GM23338 (cell line): ENCODE measurements around the gene TMEM134. TPM values are rescaled to one million over a fixed set of nuclear protein-coding genes. Genes with fewer than 3 reads are reported as not detected.

Experiments
- ATAC-seq: fragments of 200-7000 bp; cut with Tn5 transposase; 3 replicates; pipeline ENCODE4 v1.9.1; 2020
- DNase-seq: peaks from one replicate; pipeline ENCODE4 v3.0.0-alpha.2; 2015; ENCODE audit warnings: low spot score
- H2AFZ ChIP-seq: fragments of 200-600 bp; sonication (generic); 2 replicates; pipeline ENCODE4 v1.8.0; 2016; ENCODE audit warnings: antibody characterized with exemption, mild to moderate bottlenecking, moderate library complexity
- H3F3A ChIP-seq: fragments of 200-600 bp; sonication (generic); replicated peaks from 2 replicates; pipeline ENCODE4 v1.8.0; 2017; ENCODE audit warnings: antibody characterized with exemption, mixed run types, low read depth
- H3K27ac ChIP-seq: fragments of 200-600 bp; sonication (generic); 2 replicates; pipeline ENCODE4 v1.6.1; 2016; ENCODE audit warnings: low read depth
- H3K27me3 ChIP-seq: fragments of 200-600 bp; sonication (generic); 2 replicates; pipeline ENCODE4 v1.8.0; 2016; ENCODE audit warnings: mild to moderate bottlenecking, mixed run types, moderate library complexity; ENCODE audit not compliant: insufficient read depth
- H3K36me3 ChIP-seq: fragments of 200-600 bp; sonication (generic); 2 replicates; pipeline ENCODE4 v1.8.0; 2016; ENCODE audit warnings: mild to moderate bottlenecking; ENCODE audit not compliant: insufficient read depth
- H3K4me1 ChIP-seq: fragments of 200-600 bp; sonication (generic); 2 replicates; pipeline ENCODE4 v1.8.0; 2016; ENCODE audit warnings: mild to moderate bottlenecking, moderate library complexity; ENCODE audit not compliant: insufficient read depth
- H3K4me2 ChIP-seq: fragments of 200-600 bp; sonication (generic); 2 replicates; pipeline ENCODE4 v1.7.1; 2017; ENCODE audit warnings: mixed run types
- H3K4me3 ChIP-seq: fragments of 200-600 bp; sonication (generic); 2 replicates; pipeline ENCODE4 v1.6.1; 2016; ENCODE audit warnings: mixed run types
- H3K79me2 ChIP-seq: fragments of 200-600 bp; sonication (generic); replicated peaks from 2 replicates; pipeline ENCODE4 v1.8.0; 2017; ENCODE audit warnings: mild to moderate bottlenecking; ENCODE audit not compliant: insufficient read depth
- H3K9me2 ChIP-seq: fragments of 200-600 bp; sonication (generic); 2 replicates; pipeline ENCODE4 v1.8.0; 2017; ENCODE audit not compliant: insufficient read depth
- H4K20me1 ChIP-seq: fragments of 200-600 bp; sonication (generic); replicated peaks from 2 replicates; pipeline ENCODE4 v1.8.0; 2017; ENCODE audit warnings: mild to moderate bottlenecking; ENCODE audit not compliant: insufficient read depth
- H3K27ac Mint-ChIP-seq: 2 replicates; pipeline ENCODE4 v1.8.0; 2020; ENCODE audit warnings: inconsistent platforms, mild to moderate bottlenecking, moderate library complexity, mixed read lengths
- H3K27me3 Mint-ChIP-seq: 3 replicates; pipeline ENCODE4 v1.8.0; 2022; ENCODE audit warnings: low read depth, mild to moderate bottlenecking, moderate library complexity, mixed read lengths, inconsistent platforms; ENCODE audit not compliant: insufficient read depth, poor library complexity
- H3K36me3 Mint-ChIP-seq: 3 replicates; pipeline ENCODE4 v1.8.0; 2021; ENCODE audit warnings: low read depth, mild to moderate bottlenecking, inconsistent platforms, moderate library complexity, mixed read lengths
- H3K4me1 Mint-ChIP-seq: 3 replicates; pipeline ENCODE4 v1.8.0; 2020; ENCODE audit warnings: mild to moderate bottlenecking, inconsistent platforms, mixed read lengths
- H3K4me3 Mint-ChIP-seq: 3 replicates; pipeline ENCODE4 v1.8.0; 2021; ENCODE audit warnings: moderate library complexity, mild to moderate bottlenecking, inconsistent platforms, mixed read lengths
- H3K9me3 Mint-ChIP-seq: 3 replicates; pipeline ENCODE4 v1.8.0; 2020; ENCODE audit warnings: moderate library complexity, mild to moderate bottlenecking, inconsistent platforms, mixed read lengths
- CREB1 ChIP-seq: fragments of 250-450 bp; sonication (Bioruptor Pico); IDR thresholded peaks from 2 replicates; pipeline ENCODE4 v1.5.0; 2020; ENCODE audit warnings: low read depth, mild to moderate bottlenecking, moderate library complexity
- EZH2 ChIP-seq: fragments of 200-600 bp; sonication (generic); IDR thresholded peaks from one replicate; pipeline ENCODE4 v1.8.0; 2017; ENCODE audit warnings: antibody characterized with exemption, mild to moderate bottlenecking, low read depth; ENCODE audit not compliant: unreplicated experiment
- POLR2AphosphoS5 ChIP-seq: IDR thresholded peaks from 2 replicates; pipeline ENCODE4 v1.6.1; 2016; ENCODE audit warnings: antibody characterized with exemption, low read depth
- ZNF114 ChIP-seq: fragments of 250-450 bp; sonication (Bioruptor Pico); IDR thresholded peaks from 2 replicates; pipeline ENCODE4 v1.5.0; 2020; ENCODE audit warnings: mild to moderate bottlenecking, moderate library complexity
- ZNF331 ChIP-seq: fragments of 250-450 bp; sonication (Bioruptor Pico); IDR thresholded peaks from 2 replicates; pipeline ENCODE4 v1.5.0; 2020; ENCODE audit warnings: low read depth, mild to moderate bottlenecking, moderate library complexity
- polyA plus RNA-seq: library from polyadenylated mRNA; unstranded; fragments of >200 nt; fragmentation: Nextera tagmentation; extraction: Ambion mirVana; gene quantifications from 2 replicates; pipeline ENCODE4 v1.2.1, GENCODE V29; 2016
- total RNA-seq: library from RNA; depleted of rRNA; stranded (reverse); fragments of >200 nt; shearing (Covaris generic); gene quantifications from 2 replicates; pipeline ENCODE4 v1.2.3, GENCODE V29; 2014
- TF ChIP-seq, protein P1 (sequence below): IDR thresholded peaks from one replicate; pipeline ENCODE4 v1.6.1; 2018; ENCODE audit warnings: antibody characterized with exemption; ENCODE audit not compliant: unreplicated experiment
- TF ChIP-seq, protein P2 (sequence below), 2 experiments: fragments of 200-600 bp in 1 of 2; sonication (generic) in 1 of 2; conservative IDR thresholded peaks; 2 replicates each; pipeline versions ENCODE4 v1.5.1 to v1.6.1; 2016 to 2017; ENCODE audit warnings: antibody characterized with exemption in 2 of 2, low read depth in 2 of 2, mild to moderate bottlenecking in 2 of 2, moderate library complexity in 1 of 2

TMEM134 gene
- total and polyA plus RNA-seq, 2 experiments from 2014 or later = 61.4 to 69.2 TPM

GRCh38 chr11:67442504-67443404, 26.3 kb downstream of the TMEM134 start:
- no peaks in the 10 kb centered on the region for H3K9me3 Mint-ChIP-seq
- H3K27ac Mint-ChIP-seq = peak overlapping the region; percentile 77
- DNase-seq = no peak

DNA sequence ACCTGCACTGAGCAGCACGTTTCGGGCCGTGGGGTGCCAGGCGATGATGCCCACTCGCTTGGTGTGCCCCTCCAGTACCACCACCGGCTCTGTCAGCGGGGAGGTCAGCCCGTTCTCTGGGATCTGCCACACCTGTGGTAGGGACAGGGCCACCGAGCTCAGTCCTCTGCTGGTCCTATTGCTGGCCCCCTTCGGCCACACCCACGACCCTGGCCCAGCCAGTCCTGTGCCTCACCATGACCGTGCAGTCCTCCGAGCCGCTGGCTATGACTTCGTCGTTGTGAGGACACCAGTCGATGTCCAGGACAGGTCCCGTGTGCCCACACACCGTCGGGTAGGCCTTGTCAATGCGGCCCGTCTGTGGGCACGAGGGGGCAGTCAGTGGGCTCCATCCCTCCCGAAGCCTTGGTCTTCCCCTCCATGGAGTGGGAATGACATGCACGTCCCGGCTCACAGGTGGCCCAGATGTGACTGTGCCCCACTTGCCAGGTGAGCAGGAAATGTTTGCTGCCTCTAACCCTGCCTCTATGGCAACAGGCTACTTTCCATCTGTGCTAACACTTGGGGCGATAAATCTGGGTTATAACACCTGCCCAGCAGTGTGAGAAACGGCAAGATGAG, 27.2 kb downstream of the TMEM134 start:
- no peaks in the 10 kb centered on the region for H3K79me2 ChIP-seq
- no peaks in the 10 kb centered on the region for H3K27me3 ChIP-seq
- 0 out of 2 replicates have a peak, but pooled peaks cover 3% of the 10 kb centered on the region for H3K36me3 ChIP-seq
- peaks cover 14% of the 10 kb centered on the region; the same call in 1 of the 2 replicates for H3K4me1 ChIP-seq
- Mint-ChIP-seq H3K36me3 (peaks cover 25% of the 10 kb centered on the region), H3K4me3 (peak overlapping the region; percentile 88), H3K9me3 (no peaks in the 10 kb centered on the region), H3K27ac (no peak overlapping the region), H3K27me3 (peaks cover 19% of the 10 kb centered on the region), H3K4me1 (peaks cover 17% of the 10 kb centered on the region)
- no peak for DNase-seq
- no peaks in the 10 kb centered on the region for H4K20me1 ChIP-seq
- no peaks in the 10 kb centered on the region for H3K9me2 ChIP-seq
- TF ChIP-seq, protein P1, sequence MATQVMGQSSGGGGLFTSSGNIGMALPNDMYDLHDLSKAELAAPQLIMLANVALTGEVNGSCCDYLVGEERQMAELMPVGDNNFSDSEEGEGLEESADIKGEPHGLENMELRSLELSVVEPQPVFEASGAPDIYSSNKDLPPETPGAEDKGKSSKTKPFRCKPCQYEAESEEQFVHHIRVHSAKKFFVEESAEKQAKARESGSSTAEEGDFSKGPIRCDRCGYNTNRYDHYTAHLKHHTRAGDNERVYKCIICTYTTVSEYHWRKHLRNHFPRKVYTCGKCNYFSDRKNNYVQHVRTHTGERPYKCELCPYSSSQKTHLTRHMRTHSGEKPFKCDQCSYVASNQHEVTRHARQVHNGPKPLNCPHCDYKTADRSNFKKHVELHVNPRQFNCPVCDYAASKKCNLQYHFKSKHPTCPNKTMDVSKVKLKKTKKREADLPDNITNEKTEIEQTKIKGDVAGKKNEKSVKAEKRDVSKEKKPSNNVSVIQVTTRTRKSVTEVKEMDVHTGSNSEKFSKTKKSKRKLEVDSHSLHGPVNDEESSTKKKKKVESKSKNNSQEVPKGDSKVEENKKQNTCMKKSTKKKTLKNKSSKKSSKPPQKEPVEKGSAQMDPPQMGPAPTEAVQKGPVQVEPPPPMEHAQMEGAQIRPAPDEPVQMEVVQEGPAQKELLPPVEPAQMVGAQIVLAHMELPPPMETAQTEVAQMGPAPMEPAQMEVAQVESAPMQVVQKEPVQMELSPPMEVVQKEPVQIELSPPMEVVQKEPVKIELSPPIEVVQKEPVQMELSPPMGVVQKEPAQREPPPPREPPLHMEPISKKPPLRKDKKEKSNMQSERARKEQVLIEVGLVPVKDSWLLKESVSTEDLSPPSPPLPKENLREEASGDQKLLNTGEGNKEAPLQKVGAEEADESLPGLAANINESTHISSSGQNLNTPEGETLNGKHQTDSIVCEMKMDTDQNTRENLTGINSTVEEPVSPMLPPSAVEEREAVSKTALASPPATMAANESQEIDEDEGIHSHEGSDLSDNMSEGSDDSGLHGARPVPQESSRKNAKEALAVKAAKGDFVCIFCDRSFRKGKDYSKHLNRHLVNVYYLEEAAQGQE = no peak
- no peak for TF ChIP-seq EZH2
- TF ChIP-seq CREB1 (CRISPR knock-in tag) = no peak
- TF ChIP-seq ZNF331 (CRISPR knock-in tag) = no peak
- no peak for TF ChIP-seq ZNF114
- TF ChIP-seq, protein P2, sequence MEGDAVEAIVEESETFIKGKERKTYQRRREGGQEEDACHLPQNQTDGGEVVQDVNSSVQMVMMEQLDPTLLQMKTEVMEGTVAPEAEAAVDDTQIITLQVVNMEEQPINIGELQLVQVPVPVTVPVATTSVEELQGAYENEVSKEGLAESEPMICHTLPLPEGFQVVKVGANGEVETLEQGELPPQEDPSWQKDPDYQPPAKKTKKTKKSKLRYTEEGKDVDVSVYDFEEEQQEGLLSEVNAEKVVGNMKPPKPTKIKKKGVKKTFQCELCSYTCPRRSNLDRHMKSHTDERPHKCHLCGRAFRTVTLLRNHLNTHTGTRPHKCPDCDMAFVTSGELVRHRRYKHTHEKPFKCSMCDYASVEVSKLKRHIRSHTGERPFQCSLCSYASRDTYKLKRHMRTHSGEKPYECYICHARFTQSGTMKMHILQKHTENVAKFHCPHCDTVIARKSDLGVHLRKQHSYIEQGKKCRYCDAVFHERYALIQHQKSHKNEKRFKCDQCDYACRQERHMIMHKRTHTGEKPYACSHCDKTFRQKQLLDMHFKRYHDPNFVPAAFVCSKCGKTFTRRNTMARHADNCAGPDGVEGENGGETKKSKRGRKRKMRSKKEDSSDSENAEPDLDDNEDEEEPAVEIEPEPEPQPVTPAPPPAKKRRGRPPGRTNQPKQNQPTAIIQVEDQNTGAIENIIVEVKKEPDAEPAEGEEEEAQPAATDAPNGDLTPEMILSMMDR (conservative IDR thresholded peaks at IDR 0.05; ENCODE audit: low read depth in 2 of 2) = no peak
- H3F3A ChIP-seq = 0 out of 2 replicates have a peak, but pooled peaks cover 16% of the 10 kb centered on the region
- no peak for ATAC-seq
- H3K4me3 ChIP-seq = no peak overlapping the region
- H3K4me2 ChIP-seq = no peak overlapping the region
- H3K27ac ChIP-seq = no peak overlapping the region
- H2AFZ ChIP-seq = no peak overlapping the region

More at GRCh38 chr11:67442504-67443404, 26.3 kb downstream of the TMEM134 start:
- H3F3A ChIP-seq = 0 out of 2 replicates have a peak, but pooled peaks cover 16% of the 10 kb centered on the region
- no peaks in the 10 kb centered on the region for H4K20me1 ChIP-seq
- H3K9me2 ChIP-seq = no peaks in the 10 kb centered on the region
- peak overlapping the region; percentile 93 for H3K4me3 ChIP-seq
- H3K4me3 Mint-ChIP-seq = peak overlapping the region; percentile 88
- H3K36me3 Mint-ChIP-seq = peaks cover 24% of the 10 kb centered on the region
- peaks cover 14% of the 10 kb centered on the region for H3K4me1 Mint-ChIP-seq
- TF ChIP-seq ZNF331 (CRISPR knock-in tag) (no peak), POLR2AphosphoS5 (0 out of 2 replicates have a peak, but pooled peaks have one; percentile 4)
- H3K4me1 ChIP-seq = peaks cover 8% of the 10 kb centered on the region; the same call in 1 of the 2 replicates
- peak overlapping the region; percentile 97 for H3K4me2 ChIP-seq
- H3K27me3 Mint-ChIP-seq = peaks cover 21% of the 10 kb centered on the region
- H3K27ac ChIP-seq = peak overlapping the region; percentile 94; the same call in 1 of the 2 replicates
- H3K36me3 ChIP-seq = 0 out of 2 replicates have a peak, but pooled peaks cover 3% of the 10 kb centered on the region
- H3K27me3 ChIP-seq = no peaks in the 10 kb centered on the region
- peak; percentile 22 for ATAC-seq
- H3K79me2 ChIP-seq = no peaks in the 10 kb centered on the region
- H2AFZ ChIP-seq = no peak overlapping the region
